HAP-1 (cell line): ENCODE measurements around the gene ISX.
"Not testable (repeated sequence)": the region's sequence is repeated elsewhere in the genome, so short reads cannot be mapped to it uniquely, and the experiment has no call there.

Experiments
- DNase-seq, 2 experiments: peaks; one replicate each; pipeline ENCODE4 v3.0.0-alpha.2; 2016 to 2020; ENCODE audit warnings: low spot score in 2 of 2
- H3K27me3 ChIP-seq: fragments of 250-450 bp; sonication (Bioruptor Pico); 2 replicates; pipeline ENCODE4 v1.5.1; 2020; ENCODE audit warnings: low read depth, mild to moderate bottlenecking, moderate library complexity
- H3K36me3 ChIP-seq: fragments of 250-450 bp; sonication (Bioruptor Pico); replicated peaks from 2 replicates; pipeline ENCODE4 v1.5.1; 2020; ENCODE audit warnings: mild to moderate bottlenecking
- H3K4me1 ChIP-seq: fragments of 250-450 bp; sonication (Bioruptor Pico); 2 replicates; pipeline ENCODE4 v1.5.1; 2020; ENCODE audit warnings: mild to moderate bottlenecking
- H3K4me3 ChIP-seq: fragments of 250-450 bp; sonication (Bioruptor Pico); 2 replicates; pipeline ENCODE4 v1.5.1; 2020; ENCODE audit warnings: mild to moderate bottlenecking, moderate library complexity
- H3K9me3 ChIP-seq: fragments of 250-450 bp; sonication (Bioruptor Pico); 2 replicates; pipeline ENCODE4 v1.5.1; 2020; ENCODE audit warnings: mild to moderate bottlenecking, moderate library complexity
- in situ Hi-C: fragments of 300-500 bp; cut with MboI; formaldehyde crosslinking; loops from 3 replicates; pipeline ENCODE4 v1.14.3; 2020; ENCODE audit warnings: low sequenced_read_pairs, inconsistent platforms, mixed read lengths

Gene ISX

DNA sequence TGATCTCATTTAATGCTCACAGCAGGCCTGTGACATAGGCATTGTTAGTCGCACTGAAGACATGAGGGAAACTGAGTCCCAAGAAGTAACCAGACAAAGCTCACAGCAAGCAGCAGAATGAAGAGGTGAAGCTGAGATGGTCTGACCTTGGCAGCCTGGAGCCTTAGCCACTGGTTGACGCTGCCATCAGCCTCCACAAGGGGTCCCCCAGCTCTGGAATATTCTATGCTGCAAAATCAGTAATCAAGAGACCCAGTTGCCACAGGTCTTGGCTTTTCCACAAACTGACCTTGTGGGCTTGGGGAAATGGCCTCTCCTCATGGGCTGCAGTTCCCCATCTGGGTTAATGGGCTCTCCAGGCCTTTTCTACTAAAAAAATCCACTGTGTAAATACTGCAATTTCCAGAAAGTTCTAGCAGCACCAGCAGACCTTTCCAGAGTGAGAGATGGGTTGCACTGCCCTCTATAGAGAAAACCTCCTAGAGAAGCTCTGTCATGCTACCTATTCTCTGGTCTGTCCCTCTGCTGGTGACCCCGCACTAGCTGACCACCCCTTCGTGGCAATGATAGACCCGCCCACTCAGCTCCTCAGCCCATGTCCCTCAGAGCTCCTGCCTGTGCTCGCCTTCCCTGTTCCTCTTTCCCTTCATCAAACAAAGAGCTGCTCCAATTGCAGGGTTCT, 22.6 kb upstream of the ISX start:
- Histone ChIP-seq H3K27me3 (no peaks in the 10 kb centered on the region), H3K4me3 (no peak overlapping the region), H3K36me3 (no peaks in the 10 kb centered on the region), H3K4me1 (no peaks in the 10 kb centered on the region), H3K9me3 (no peaks in the 10 kb centered on the region)
- in situ Hi-C loops = no loop called here
- no peak for DNase-seq

DNA sequence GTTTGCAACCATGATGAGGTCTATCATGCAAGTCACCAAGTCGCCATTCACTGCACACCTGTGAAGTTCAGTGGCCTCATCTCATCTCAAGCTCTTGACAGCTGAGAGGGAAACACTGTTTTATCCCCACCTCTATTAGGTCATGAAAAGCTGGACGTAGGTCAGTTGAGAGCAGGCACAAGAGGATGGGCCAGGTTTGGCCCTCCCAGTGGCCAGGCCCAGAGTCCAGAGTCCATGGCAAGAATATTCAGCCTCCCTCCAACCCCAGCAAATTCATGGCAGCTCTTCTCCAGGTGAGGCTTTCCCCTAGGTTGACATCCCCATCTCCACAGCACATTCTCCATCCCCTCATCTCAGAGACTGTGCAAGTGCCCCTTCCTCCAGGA, 22.0 kb upstream of the ISX start:
- no peak overlapping the region for H3K4me3 ChIP-seq
- in situ Hi-C loops = no loop called here
- DNase-seq = no peak
- no peaks in the 10 kb centered on the region for H3K27me3 ChIP-seq
- H3K9me3 ChIP-seq = no peaks in the 10 kb centered on the region
- H3K36me3 ChIP-seq = no peaks in the 10 kb centered on the region
- H3K4me1 ChIP-seq = no peaks in the 10 kb centered on the region

GRCh38 chr22:35044607-35045390, 21.2 kb upstream of the ISX start:
- H3K36me3 ChIP-seq = no peaks in the 10 kb centered on the region
- no peak overlapping the region for H3K4me3 ChIP-seq
- in situ Hi-C loops = no loop called here
- no peak for DNase-seq
- no peaks in the 10 kb centered on the region for H3K9me3 ChIP-seq
- H3K4me1 ChIP-seq = no peaks in the 10 kb centered on the region
- no peaks in the 10 kb centered on the region for H3K27me3 ChIP-seq

GRCh38 chr22:35045451-35045850, 20.5 kb upstream of the ISX start:
- Histone ChIP-seq H3K9me3 (no peaks in the 10 kb centered on the region), H3K36me3 (no peaks in the 10 kb centered on the region), H3K4me3 (no peak overlapping the region), H3K4me1 (no peaks in the 10 kb centered on the region), H3K27me3 (no peaks in the 10 kb centered on the region)
- no peak for DNase-seq
- in situ Hi-C loops = no loop called here

- no peaks in the 10 kb centered on the region for H3K9me3 ChIP-seq
- DNase-seq = no peak
- no peaks in the 10 kb centered on the region for H3K36me3 ChIP-seq
- no peaks in the 10 kb centered on the region for H3K4me1 ChIP-seq
- no peak overlapping the region for H3K4me3 ChIP-seq
- no peaks in the 10 kb centered on the region for H3K27me3 ChIP-seq
- in situ Hi-C loops = no loop called here
Observed at GRCh38 chr22:35046744-35047462, 19.1 kb upstream of the ISX start.

DNA sequence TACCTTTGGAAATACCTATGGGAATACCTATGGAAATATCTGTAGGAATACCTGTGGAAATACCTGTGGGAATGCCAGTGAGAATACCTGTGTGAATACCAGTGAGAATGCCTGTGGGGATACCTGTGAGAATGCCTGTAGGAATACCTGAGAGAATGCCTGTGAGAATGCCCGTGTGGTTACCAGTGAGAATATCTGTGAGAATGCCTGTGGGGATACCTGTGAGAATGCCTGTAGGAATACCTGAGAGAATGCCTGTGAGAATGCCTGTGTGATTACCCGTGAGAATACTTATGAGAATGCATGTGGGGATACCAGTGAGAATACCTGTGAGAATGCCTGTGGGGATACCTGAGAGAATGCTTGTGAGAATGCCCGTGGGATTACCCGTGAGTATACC, 15.9 kb upstream of the ISX start:
- H3K9me3 ChIP-seq, H3K36me3 ChIP-seq, DNase-seq, H3K4me1 ChIP-seq, in situ Hi-C loops, H3K4me3 ChIP-seq, H3K27me3 ChIP-seq: not testable (repeated sequence)

- Histone ChIP-seq H3K9me3 (no peaks in the 10 kb centered on the region), H3K27me3 (no peaks in the 10 kb centered on the region), H3K4me3 (no peak overlapping the region), H3K4me1 (no peaks in the 10 kb centered on the region), H3K36me3 (no peaks in the 10 kb centered on the region)
- in situ Hi-C loops = no loop called here
- DNase-seq = no peak
Observed at GRCh38 chr22:35051013-35051535, 14.9 kb upstream of the ISX start.

DNA sequence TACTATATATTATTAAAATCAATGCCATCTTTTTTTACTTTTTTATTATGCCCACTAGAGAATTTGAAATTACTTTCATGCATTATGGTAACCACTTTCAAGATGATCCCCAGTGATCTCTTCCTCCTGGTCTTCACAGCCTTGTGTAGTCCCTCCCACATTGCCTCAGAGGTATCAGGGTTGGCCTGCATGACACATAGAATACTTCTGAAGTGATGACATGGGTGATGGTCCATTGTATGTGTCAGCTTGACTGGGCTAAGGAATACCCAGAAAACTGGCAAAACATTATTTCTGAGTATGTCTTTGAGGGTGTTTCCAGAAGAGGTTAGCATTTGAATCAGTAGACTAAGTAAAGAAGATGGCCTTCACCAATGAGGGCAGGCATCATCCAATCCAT, 14.2 kb upstream of the ISX start:
- no peaks in the 10 kb centered on the region for H3K36me3 ChIP-seq
- no peak for DNase-seq
- in situ Hi-C loops = no loop called here

DNA sequence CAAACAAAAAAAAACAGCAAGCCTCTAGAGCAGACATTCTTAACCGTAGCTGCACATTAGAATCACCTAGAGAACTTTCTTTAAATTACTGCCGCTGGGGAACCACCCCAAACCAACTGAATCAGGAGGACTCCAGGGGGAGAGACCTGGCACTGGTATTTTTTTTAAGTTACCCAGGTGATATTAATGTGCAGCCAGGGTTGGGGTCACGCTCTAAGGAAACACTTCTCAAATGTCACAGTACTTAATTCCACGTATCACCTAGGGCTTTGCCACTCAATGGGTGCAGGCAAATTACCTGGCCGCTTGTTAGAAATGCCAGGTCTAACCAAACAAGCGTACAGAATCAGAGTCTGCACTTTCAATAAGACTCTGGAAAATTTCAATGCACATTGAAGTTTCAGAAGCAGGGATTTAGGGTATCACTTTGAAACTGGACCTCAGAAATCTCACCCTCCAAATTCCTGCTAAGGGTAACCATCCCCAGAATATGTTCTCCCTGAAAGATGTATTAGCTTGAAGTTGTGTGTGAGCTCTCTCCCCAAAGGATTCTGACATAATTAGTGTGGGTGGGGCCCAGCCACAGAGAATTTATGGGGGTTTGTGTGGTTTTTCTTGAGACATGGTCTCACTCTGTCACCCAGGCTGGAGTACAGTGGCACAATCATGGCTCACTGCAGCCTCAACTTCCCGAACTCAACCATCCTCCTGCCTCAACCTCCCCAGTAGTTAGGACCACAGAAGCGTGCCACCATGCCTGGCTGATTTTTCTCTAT, 12.7 kb upstream of the ISX start:
- Histone ChIP-seq H3K27me3 (no peaks in the 10 kb centered on the region), H3K4me1 (no peaks in the 10 kb centered on the region), H3K9me3 (no peaks in the 10 kb centered on the region), H3K4me3 (no peak overlapping the region), H3K36me3 (no peaks in the 10 kb centered on the region)
- no peak for DNase-seq
- in situ Hi-C loops = no loop called here

More for the DNA sequence above, 14.2 kb upstream of the ISX start:
- no peaks in the 10 kb centered on the region for H3K9me3 ChIP-seq
- H3K27me3 ChIP-seq = no peaks in the 10 kb centered on the region
- no peak overlapping the region for H3K4me3 ChIP-seq
- H3K4me1 ChIP-seq = no peaks in the 10 kb centered on the region

- no peaks in the 10 kb centered on the region for H3K27me3 ChIP-seq
- DNase-seq = no peak
- in situ Hi-C loops = no loop called here
- H3K4me1 ChIP-seq = no peaks in the 10 kb centered on the region
- H3K36me3 ChIP-seq = no peaks in the 10 kb centered on the region
- H3K9me3 ChIP-seq = no peaks in the 10 kb centered on the region
- no peak overlapping the region for H3K4me3 ChIP-seq
Observed at GRCh38 chr22:35054064-35054463, 11.9 kb upstream of the ISX start.

GRCh38 chr22:35056486-35056885, 9.5 kb upstream of the ISX start:
- Histone ChIP-seq H3K36me3 (no peaks in the 10 kb centered on the region), H3K27me3 (no peaks in the 10 kb centered on the region), H3K4me3 (no peak overlapping the region), H3K4me1 (no peaks in the 10 kb centered on the region), H3K9me3 (no peaks in the 10 kb centered on the region)
- no peak for DNase-seq
- in situ Hi-C loops = no loop called here

GRCh38 chr22:35057155-35057554, 8.8 kb upstream of the ISX start:
- no peaks in the 10 kb centered on the region for H3K4me1 ChIP-seq
- in situ Hi-C loops = no loop called here

GRCh38 chr22:35059632-35060031, 6.3 kb upstream of the ISX start:
- DNase-seq = no peak
- no peaks in the 10 kb centered on the region for H3K4me1 ChIP-seq
- no peaks in the 10 kb centered on the region for H3K9me3 ChIP-seq
- H3K4me3 ChIP-seq = no peak overlapping the region
- H3K27me3 ChIP-seq = no peaks in the 10 kb centered on the region
- no peaks in the 10 kb centered on the region for H3K36me3 ChIP-seq
- in situ Hi-C loops = no loop called here

More at GRCh38 chr22:35057155-35057554, 8.8 kb upstream of the ISX start:
- Histone ChIP-seq H3K27me3 (no peaks in the 10 kb centered on the region), H3K4me3 (no peak overlapping the region), H3K36me3 (no peaks in the 10 kb centered on the region), H3K9me3 (no peaks in the 10 kb centered on the region)
- DNase-seq = no peak
